Breast epithelium (tissue), 3 donors: Measurements from ENCODE around the gene USP15.

Experiments
- CTCF ChIP-seq, 3 donors: fragments of 450-650 bp; IDR thresholded peaks; one replicate each; pipeline ENCODE4 v1.5.1; 2016 to 2017; ENCODE audit warnings: antibody characterized with exemption in 3 of 3, mild to moderate bottlenecking in 3 of 3, moderate library complexity in 3 of 3
- POLR2A ChIP-seq: fragments of 450-650 bp; IDR thresholded peaks from one replicate; pipeline ENCODE4 v1.6.1; 2016; ENCODE audit warnings: antibody characterized with exemption, mild to moderate bottlenecking, moderate library complexity
- POLR2AphosphoS5 ChIP-seq, 3 donors: sonication (generic); formaldehyde crosslinking; IDR thresholded peaks; one replicate each; pipeline ENCODE4 v1.6.1; 2017; ENCODE audit warnings: antibody characterized with exemption in 3 of 3

- TF ChIP-seq POLR2A: no peak
- TF ChIP-seq CTCF (IDR thresholded peaks at IDR 0.05): no peak
- TF ChIP-seq POLR2AphosphoS5 (IDR thresholded peaks at IDR 0.05): no peak
Measured at GRCh38 chr12:62458626-62459025, 198.4 kb downstream of the USP15 start.
